GM10266 (cell line): Measurements from ENCODE around the gene CFAP47.

Source experiments
- DNase-seq: peaks from one replicate; pipeline ENCODE4 v3.0.0; 2012; ENCODE audit errors: extremely low spot score
- TF ChIP-seq, protein P1 (sequence below): IDR thresholded peaks from 2 replicates; pipeline ENCODE4 v1.5.1; 2012; ENCODE audit warnings: mild to moderate bottlenecking, low read depth; ENCODE audit not compliant: control insufficient read depth, insufficient read depth; ENCODE audit errors: missing control alignments

The CFAP47 gene

DNA sequence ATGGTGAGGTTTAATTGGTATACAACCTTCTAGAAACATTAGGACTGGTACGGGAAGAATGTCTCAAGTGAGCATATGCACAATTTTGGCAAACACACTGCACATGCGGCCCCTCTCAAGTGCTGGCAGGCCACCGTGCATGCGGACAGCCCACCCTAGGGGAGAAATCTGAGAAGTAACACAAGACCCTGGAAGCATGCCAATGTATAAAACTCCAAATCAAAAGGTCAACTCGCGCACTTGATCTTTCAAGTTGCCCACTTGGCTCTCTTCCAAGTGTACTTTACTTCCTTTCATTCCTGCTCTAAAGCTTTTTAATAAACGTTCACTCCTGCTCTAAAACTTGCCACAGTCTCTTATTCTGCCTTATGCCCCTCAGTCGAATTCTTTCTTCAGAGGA is 488.3 kb downstream of the CFAP47 start:
- DNase-seq: no peak
- TF ChIP-seq, protein P1, sequence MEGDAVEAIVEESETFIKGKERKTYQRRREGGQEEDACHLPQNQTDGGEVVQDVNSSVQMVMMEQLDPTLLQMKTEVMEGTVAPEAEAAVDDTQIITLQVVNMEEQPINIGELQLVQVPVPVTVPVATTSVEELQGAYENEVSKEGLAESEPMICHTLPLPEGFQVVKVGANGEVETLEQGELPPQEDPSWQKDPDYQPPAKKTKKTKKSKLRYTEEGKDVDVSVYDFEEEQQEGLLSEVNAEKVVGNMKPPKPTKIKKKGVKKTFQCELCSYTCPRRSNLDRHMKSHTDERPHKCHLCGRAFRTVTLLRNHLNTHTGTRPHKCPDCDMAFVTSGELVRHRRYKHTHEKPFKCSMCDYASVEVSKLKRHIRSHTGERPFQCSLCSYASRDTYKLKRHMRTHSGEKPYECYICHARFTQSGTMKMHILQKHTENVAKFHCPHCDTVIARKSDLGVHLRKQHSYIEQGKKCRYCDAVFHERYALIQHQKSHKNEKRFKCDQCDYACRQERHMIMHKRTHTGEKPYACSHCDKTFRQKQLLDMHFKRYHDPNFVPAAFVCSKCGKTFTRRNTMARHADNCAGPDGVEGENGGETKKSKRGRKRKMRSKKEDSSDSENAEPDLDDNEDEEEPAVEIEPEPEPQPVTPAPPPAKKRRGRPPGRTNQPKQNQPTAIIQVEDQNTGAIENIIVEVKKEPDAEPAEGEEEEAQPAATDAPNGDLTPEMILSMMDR: no peak

DNA sequence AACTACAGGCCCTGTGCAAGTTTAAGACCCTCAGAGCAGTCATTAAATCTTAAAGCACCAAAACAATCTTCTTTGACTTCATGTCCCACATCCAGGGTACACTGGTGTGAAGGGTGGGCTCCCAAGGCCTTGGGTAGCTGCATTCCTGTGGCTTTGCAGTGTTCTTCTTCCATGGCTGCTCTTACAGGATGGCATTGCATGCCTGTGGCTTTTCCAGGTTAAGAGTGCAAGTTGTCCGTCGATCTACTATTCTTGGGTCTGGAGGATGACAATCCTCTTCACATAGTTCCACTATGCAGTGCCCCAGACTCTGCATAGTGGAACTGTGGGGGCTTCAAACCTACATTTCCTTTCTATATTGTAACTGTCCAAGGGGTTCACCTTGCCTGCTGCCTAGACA is 494.5 kb downstream of the CFAP47 start:
- no peak for DNase-seq
- TF ChIP-seq, protein P1: no peak

DNA sequence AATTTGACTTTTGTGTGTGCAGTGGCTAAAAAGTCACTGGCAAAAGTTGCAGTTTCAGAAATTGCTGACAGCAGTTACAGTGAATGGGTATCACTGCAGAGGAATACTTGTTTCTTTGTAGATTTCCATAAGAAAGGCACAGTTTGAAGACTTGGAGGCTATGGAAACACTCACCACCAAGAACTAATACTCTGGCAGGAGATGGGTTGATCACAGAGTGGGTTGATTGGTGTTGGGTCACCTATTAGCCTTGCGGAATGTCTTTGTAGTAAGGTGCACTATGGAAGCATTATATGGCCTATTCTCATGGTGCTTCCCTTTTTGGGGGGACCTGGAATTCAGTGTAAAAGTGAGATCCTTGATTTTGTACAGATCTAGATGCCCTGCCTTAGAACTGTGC is 502.8 kb downstream of the CFAP47 start:
- no peak for DNase-seq
- TF ChIP-seq, protein P1: no peak

DNA sequence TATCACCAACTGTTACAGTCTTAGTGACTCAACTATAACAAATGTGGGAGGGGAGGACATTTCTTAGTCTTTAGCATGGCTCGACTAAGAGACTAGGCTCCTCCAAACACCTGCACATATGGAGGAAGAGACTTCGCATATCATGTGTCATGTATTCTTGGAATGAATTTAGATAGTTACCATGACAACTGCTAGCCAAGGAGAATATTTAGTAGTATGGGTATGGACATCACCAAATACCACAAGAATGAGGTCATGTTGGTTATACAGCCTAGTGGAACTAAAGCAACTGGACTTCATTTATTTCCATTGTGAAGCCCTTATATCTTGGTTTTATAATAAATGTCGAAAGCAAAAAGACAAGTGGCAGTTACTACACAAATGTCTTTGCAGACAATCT is 512.3 kb downstream of the CFAP47 start:
- TF ChIP-seq, protein P1: no peak
- DNase-seq: no peak

DNA sequence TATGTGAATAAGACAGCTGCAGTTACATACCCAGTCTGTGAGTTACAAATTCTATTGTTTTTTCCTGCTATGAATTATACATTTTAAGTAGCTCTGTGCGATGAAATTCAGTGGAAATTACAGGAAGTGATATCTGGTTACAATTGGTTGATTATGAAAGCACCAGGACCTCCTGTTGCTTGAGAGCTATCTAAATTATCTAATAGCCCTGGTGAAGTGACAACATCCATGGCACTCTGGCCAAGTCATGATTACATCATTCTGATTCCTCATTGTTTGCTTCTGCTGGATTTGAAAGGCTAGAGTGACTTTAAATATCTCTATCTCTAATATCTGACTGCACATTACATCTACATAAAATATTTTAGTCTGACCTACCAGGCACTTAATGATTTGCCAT is 515.0 kb downstream of the CFAP47 start:
- TF ChIP-seq, protein P1: no peak
- no peak for DNase-seq
